GM21576 (cell line): ENCODE measurements around the gene ACADVL.

Experiments used
- ATAC-seq: cut with Tn5 transposase; IDR thresholded peaks from one replicate; pipeline ENCODE4 v1.9.1; 2021; ENCODE audit warnings: mild to moderate bottlenecking, moderate library complexity; ENCODE audit not compliant: unreplicated experiment

The ACADVL gene

DNA sequence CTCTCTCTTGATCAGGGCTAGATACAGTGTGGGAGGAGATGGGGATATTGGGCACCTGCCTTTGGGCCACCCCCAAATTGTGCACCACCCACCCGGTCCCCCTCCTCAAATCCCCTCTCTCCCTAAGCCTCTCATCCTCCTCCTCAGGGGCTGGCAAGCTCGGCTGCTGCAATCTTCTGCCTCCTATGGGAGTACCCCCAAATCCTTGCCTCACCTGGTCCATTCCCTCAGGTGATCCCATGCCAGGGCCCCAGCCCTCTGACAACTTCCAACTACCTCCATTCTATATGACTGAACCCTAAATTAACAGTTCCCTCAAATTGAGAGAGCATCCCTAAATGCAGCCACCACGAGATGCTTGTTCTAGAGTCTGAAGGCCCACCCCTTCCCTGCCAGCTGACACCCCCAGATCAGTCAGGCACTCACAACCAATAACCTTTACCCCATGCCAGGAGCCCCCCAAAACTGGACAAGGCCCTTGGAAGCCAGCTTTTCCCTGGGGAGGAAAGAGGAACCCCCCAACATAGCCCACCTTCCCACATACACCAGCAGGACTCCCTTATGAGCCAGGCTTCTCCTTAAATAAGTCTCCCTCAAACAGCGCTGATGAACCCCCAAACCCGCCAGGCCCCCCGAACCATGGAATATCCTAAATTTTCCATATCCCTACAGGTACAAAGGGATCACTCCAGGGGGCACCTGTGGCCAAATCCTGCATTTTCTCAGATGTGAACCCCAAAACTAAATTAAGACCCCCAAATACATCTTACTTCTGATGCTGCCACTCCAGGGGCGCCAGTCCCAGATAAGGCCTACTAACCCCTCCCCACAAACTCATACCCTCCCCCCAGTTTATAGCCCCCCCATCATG is 3.3 kb upstream of the ACADVL start:
- ATAC-seq: no peak

DNA sequence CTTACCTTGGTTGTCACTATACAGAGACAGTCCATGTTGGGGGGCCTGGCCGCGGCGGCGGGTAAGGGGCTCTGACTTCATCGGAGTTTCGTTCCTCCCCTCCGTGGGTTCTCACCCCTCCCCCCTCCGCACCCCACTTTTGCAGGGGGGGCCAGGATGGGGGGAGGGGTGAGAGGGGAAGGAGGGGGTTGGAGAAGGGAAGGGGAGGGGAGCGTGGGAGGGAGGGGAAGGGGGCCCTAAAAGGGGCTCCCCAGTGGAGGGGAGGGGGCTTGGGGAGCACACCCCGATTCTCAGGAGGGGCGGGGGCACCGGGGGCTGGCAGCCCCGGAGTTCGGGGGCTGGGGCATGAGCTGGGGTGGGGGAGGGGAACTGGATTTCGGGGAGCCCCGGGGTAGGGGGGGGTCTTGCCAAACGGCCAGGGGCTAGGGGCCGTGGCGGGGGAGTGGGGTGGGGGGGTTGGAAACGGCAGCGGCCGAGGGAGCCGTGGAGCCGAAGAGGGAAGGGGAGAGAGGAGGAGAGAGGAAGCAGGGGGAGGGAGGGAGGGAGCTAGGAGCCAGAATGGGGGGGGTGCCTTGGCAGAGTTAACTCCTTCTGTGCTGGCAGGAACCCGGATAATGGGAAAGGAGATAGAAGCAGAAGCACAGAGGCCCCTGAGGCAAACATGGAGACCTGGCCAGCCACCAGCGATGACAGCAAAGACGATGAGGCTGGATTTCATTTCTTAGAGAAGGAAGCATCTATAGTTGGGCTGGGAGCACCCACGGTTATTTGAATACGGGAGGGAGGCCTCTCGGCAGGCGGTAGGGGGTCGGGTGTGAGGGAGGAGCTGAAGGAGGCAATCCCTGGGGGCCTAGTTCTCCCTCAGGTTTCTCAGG is 2.4 kb upstream of the ACADVL start:
- no peak for ATAC-seq

DNA sequence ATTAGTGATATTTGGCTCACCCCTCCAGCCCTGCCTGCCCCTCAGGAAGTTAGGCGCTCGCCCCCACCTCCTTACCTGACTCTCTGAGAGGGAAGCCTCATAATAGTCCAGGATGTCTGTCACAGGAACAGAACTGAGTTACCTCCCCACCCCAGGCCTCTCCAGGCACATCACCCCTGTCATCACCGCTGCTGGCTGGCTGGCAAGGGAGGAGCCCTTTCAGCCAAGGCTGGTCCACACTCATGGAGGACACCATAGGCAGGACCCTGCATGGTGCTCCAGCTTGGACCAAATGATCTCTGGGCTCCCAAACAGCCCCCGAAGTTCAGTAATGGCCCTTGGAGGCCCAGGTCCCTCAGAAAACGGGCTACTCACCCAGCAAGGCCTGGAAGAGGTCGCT is 1.6 kb upstream of the ACADVL start:
- no peak for ATAC-seq

DNA sequence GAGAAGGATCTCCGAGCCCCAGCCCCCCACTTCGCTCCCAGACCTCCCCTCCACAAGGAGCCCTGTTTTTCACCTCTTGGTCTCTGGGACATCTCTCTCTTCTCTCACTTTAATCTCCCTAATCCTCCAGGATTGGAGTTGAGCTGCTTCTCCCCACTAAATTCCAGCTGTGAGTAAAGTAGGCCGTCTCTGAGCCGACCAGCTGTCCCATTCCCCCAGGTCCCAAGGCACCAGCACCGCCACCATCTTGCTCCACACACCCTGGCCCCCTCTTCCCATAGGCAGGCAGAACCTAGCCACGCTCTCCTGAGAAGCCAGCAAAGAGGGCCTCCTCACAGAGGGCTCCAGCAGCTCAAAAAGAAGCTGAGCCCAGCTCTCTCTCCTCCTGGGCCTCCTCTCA is 980 bp upstream of the ACADVL start:
- no peak for ATAC-seq

DNA sequence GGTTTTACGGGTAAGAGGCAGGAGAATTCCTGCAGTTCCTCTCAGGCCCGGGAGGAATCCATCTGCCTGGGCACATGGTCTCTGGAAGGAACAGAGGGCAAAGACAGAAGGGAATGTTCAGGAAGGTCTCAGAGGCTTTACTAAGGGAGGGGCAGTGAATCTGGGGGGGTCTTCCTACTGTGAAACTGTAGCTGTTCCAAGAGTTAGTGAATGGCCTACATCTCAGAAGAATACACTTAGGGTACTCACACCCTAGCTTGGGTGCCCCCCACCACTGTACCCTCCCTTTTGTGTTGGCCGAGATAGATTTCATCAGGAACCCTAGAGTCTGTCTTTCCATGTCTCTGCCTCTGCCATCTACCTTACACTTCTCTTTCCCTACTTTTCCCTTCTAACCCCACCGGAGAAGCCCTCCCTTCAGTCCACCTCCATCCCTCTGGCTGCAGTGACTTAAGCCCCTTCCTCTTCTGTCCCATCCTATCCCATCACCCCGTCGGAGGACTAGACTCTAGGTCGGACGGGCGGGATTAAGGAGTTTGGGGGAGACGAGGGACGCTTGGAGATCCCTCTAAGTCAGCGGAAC is 418 bp upstream of the ACADVL start:
- ATAC-seq: no peak

DNA sequence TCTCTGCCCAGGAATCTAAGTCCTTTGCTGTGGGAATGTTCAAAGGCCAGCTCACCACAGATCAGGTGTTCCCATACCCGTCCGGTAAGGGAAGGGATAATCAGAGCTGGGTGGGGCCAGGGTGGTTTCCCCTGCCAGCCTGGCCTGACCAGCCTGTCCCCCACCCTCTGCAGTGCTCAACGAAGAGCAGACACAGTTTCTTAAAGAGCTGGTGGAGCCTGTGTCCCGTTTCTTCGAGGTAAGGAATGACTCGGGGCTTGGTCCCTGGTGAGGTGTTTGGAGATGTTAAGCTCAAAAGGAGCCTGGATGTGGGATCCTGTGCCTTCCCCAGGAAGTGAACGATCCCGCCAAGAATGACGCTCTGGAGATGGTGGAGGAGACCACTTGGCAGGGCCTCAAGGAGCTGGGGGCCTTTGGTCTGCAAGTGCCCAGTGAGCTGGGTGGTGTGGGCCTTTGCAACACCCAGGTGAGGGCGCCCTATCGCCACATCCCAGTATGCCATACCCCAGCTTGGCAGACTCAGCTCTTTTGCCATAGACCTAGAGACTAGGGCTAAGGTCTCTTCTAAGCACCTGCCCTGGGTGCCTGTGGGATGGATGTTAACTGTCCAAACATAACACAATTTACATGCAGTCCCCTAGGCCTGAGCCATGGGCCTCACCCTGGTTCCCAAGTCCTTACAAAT is 997 bp downstream of the ACADVL start:
- no peak for ATAC-seq

DNA sequence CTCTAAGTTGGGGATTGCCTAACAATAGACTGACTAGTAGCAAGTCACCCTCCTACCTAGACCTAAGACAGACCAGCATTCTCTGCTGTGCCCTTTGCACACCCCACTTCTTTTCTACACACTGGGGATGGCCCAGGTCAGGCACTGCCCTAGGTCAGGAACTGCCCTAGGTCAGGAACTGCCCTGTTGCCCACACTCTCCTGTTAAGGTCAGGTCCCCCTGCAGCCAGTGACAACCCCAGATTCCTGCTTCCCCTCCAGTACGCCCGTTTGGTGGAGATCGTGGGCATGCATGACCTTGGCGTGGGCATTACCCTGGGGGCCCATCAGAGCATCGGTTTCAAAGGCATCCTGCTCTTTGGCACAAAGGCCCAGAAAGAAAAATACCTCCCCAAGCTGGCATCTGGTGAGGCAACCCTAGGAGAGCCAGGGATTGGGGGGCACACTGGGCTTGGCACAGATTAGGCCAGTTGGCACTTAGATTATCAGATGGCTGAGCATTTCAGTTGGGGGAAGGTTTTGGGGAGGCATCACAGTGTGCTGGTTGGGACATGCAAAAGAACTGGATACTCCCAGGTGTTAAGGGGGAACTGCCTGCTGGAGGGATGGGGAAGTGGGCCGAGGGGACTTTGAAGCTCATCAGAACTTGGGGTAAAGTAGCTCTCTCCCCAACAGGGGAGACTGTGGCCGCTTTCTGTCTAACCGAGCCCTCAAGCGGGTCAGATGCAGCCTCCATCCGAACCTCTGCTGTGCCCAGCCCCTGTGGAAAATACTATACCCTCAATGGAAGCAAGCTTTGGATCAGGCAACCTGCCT is 1.7 kb downstream of the ACADVL start:
- ATAC-seq: no peak

DNA sequence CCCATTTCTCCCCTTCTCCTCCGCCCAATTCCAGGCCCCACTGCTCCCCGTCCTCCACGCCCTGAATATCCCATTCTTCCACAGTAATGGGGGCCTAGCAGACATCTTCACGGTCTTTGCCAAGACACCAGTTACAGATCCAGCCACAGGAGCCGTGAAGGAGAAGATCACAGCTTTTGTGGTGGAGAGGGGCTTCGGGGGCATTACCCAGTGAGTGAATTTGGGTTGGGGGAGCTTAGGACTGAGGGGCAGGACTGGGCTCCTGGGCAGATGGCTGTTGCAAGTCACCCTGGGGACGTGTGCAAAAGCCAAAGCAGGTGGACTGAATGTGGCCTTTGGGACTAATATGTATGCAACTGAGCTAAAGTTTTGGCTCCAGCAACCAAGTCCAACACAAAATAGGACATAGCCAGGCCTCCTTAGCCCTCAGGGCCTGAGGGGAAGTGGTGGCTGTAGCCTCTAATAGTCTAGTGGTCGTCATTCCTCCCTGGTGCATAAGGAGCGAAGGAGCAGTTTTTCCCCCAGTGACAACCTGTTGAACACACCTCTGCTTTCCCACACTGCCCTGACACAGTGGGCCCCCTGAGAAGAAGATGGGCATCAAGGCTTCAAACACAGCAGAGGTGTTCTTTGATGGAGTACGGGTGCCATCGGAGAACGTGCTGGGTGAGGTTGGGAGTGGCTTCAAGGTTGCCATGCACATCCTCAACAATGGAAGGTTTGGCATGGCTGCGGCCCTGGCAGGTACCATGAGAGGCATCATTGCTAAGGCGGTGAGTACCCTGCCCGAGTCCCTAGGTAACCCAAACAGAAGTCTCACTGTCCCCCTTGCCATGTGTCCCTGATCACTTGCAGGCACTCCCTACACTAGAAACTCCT is 2.6 kb downstream of the ACADVL start:
- no peak for ATAC-seq

DNA sequence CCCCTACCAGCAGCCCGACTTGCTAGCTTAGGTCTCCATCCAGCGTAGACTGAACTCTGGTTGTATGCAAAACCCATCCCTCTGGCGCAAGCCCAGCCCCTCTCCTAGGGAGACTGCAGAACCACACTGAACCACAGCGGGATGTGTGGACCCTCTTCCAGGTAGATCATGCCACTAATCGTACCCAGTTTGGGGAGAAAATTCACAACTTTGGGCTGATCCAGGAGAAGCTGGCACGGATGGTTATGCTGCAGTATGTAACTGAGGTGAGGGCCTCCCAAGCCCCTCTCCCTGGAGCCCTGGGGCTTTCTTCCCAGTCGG is 3.2 kb downstream of the ACADVL start:
- ATAC-seq: no peak

DNA sequence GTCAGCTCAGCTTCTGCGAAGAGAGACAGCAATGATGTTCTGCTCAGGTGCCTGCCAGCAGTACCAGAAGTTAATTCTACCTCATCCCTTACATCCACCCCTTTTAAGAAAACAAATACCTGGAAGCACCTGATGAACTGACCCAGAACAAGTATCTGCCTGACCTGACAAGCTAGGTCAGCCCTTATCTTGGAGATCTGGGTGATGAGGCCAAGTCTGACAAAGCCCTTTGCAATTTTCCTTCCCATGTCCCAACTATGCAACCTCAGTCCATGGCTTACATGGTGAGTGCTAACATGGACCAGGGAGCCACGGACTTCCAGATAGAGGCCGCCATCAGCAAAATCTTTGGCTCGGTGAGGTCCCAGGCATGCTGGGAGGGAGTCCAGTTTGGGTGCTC is 3.6 kb downstream of the ACADVL start:
- ATAC-seq: no peak

DNA sequence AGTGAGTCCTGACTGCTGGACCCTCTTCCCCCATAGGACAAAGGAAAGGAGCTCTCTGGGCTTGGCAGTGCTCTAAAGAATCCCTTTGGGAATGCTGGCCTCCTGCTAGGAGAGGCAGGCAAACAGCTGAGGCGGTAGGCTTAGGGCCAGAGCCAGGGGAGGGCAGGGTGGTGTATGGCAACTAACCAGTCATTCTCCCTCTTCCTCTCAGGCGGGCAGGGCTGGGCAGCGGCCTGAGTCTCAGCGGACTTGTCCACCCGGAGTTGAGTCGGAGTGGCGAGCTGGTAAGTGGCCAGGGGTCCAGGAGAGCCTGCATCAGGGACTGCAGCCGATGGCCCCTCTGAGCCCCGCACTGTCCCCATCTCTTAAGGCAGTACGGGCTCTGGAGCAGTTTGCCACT is 4.4 kb downstream of the ACADVL start:
- ATAC-seq: no peak

DNA sequence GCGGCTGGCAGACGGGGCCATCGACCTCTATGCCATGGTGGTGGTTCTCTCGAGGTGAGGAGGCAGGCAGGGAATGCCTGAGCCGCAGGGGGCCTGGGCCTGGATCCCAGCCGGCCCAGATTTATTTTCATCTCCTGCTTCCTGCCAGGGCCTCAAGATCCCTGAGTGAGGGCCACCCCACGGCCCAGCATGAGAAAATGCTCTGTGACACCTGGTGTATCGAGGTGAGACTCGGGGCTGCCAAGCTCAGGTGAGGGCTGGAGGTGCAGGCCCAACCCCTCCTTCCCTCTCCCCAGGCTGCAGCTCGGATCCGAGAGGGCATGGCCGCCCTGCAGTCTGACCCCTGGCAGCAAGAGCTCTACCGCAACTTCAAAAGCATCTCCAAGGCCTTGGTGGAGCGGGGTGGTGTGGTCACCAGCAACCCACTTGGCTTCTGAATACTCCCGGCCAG is 4.9 kb downstream of the ACADVL start:
- ATAC-seq: no peak

DNA sequence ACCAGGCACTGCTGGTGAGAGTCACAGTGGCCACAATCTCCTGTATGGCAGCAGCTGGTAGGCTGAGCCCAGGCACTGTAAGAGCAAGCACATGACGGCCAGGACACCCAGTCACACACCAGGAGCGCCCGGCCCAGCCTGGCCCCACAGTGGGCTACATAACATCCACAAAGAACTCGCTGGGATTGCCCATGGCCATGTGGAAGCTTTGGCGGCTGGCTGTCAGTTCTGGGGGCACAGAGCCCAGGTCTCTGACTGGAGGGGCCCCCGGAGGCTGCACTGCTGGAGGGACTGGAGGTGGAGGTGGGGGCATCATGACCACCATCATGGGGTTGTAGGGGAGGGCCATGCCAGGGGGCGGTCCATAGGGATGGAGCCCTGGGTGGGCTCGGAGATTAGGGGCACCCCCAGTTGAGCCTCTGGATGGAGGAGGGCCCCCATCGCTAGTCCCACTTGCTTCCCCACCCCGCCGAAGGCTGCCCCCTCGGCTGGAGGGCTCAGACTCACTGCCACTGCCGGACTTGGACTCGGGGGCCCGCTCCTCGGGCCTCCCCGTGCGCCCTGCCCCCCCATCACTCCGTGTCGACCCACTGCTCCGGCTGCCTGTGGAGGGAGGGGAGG is 6.1 kb downstream of the ACADVL start:
- no peak for ATAC-seq

DNA sequence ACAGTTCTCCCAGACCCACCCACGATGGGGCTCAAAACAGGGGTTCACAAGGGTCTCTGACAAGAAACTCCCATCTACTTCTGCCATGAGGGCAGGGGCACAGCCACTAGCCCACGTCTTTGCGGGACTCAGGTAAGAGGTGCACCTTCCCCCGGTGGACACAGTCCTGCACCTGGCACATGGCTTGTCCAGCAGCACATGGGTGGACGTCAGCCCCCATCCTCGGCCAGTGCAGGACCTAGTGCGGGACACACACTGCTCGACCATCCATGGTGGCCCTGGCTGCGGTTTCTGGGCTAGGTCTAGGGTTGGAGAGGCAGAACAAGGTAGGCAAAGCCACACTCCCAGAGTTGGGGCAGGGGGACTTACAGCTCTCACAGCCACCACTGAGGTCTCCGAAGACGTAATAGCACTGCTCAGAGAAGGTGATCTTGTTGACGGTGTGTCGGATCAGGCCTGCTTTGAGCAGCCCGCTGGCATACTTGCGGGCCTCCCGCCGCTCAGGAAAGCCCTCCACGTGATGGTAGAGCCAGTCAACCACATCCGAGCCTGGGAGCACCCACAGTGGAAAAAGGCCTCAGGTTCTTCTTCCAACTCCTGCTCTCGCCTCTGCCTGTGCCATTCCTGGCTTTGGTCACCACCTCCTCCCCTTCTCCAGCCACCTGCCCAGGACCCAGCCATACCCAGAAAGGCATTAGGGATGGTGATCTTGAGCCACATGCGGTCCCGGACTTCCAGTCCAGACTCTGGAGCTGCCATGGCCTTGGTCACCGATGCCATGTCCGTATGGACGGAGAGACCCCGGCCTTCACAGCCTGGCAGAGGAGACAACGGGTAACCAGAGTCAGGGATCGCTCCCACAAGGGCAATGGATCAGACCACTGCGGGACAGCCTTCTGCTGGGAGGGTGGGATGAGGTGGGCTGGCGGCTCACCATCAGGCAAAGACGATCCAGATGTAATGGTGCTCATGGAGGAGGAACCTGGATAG is 7.3 kb downstream of the ACADVL start:
- ATAC-seq: no peak

DNA sequence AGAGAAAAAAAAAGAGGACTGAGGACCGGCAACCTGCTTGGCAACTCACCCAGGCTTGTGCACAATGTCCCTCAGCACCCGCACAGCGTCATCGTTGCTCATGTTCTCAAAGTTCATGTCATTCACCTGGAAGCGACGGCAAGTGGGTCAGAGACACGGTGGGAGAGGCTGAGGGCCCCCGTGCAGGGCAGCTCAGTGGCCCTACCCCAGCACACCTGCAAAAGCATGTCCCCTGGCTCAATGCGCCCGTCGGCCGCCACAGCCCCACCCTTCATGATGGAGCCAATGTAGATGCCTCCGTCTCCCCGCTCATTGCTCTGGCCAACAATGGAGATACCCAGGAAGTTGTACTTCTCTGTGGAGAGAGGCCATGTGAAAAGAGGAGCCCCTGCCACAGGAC is 9.2 kb downstream of the ACADVL start:
- ATAC-seq: no peak

DNA sequence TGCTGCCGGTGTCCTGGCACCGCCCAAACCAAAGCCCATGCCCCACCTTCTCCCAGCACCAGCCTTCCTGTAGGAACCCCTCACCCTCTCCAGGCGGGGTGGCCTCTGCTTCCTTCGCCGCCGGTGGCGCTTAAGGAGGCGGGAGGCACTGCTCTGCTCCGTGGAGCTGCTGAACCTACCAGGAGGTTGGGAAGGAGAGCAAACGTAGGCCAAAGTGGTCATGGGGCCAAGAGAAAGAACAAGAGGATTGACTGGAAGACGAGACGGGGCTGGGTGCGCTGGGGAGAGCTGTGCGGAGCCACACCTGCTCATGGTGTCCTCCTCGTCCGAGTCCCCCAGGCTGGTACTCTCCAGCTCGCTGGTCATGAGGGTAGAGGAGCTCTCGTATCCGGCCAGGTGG is 9.8 kb downstream of the ACADVL start:
- no peak for ATAC-seq

DNA sequence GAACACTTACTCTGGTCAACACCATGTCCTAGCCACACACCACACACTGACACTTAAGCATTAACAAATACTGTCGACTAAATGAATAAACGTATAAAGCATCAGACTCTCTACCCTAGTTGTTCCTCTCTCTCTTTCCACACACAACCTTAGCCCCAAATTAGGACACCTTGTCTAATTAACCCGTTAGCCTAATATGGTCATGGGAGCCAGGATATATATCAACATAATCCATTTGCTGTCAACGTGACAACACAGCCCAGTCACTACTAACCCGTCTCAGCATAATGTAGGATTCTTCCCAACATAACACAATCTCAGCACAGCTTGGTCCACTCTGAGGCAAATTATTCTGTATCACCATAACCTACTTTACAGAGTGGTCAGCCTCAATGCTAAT is 12.4 kb downstream of the ACADVL start:
- ATAC-seq: no peak

DNA sequence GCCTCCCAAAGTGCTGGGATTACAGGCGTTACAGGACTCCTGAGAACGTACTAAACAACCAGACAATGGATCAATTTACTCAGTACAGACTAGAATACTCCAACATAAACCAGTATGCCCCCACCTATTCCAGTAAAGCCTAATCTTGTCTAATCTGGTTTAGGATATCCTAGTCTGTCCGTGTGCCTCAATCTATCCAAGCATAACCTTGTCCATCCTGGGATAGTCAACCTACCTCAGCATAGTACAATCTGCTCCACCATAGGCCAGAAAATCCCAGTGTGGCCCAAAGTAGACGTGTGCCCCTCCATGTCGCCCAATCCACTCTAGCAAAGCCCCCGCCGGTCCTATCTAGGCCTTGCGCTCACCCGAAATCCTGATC is 14.0 kb downstream of the ACADVL start:
- no peak for ATAC-seq
